Ishikawa (cell line): ENCODE data around the gene MOB3A.

Experiments
- CREB1 ChIP-seq: IDR thresholded peaks from 2 replicates; pipeline ENCODE4 v1.6.1; 2012; ENCODE audit warnings: low read depth
- EGR1 ChIP-seq: IDR thresholded peaks from 2 replicates; pipeline ENCODE4 v1.6.1; 2012
- EP300 ChIP-seq: IDR thresholded peaks from 2 replicates; pipeline ENCODE4 v1.6.1; 2012; ENCODE audit warnings: borderline replicate concordance
- REST ChIP-seq: IDR thresholded peaks from 2 replicates; pipeline ENCODE4 v1.6.1; 2012; ENCODE audit warnings: low read depth, mild to moderate bottlenecking

- no peak for TF ChIP-seq REST
- TF ChIP-seq CREB1: no peak
- no peak for TF ChIP-seq EP300
- TF ChIP-seq EGR1: no peak
These were observed 62.3 kb downstream of the MOB3A start for GRCh38 chr19:2033825-2034159.
